HG03095 (cell line): Measurements from ENCODE around the gene TIMM23B.
"Not testable (repeated sequence)": the region's sequence is repeated elsewhere in the genome, so short reads cannot be mapped to it uniquely, and the experiment has no call there.

Experiments
- ATAC-seq: cut with Tn5 transposase; IDR thresholded peaks from one replicate; pipeline ENCODE4 v1.9.1; 2021; ENCODE audit warnings: moderate library complexity; ENCODE audit not compliant: unreplicated experiment

Gene TIMM23B

DNA sequence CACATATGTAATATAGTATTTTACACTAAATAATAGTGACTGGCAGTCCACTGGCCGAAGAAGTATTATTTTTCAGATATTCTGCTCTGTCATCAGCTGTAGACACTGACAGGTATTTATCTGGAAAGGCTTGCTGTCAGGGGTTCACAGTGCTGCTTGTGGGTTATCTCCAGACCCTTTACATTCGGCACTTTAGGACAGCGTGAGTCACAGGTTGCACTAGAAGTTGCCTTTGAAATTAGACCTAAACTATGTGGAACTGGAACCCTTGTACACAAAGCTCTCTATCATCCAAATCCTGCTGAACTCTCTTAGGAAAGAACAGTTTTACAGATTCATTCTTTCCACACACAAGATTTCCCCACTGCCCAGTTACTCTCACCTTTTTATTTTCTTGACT lies 30.2 kb downstream of the TIMM23B start:
- ATAC-seq = not testable (repeated sequence)

DNA sequence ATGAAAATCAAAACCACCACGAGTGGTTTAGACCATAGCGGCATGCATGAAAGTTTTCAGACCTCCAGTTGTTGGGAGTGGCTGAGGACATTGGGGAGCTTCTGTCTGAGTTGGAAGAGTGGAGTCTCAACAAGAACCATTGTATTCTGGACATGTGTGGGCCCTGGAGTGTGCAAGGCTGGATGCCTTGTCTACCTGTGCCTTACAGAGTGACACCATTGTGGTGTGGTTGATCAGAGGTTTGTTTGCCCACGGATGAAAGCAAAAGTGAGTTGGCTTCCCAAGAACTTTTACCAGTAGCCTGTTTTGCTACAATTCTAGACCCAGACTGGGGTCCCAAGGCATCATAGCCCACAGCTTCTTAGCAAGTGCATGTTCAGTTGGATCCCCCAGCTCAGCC lies 35.9 kb downstream of the TIMM23B start:
- not testable (repeated sequence) for ATAC-seq

DNA sequence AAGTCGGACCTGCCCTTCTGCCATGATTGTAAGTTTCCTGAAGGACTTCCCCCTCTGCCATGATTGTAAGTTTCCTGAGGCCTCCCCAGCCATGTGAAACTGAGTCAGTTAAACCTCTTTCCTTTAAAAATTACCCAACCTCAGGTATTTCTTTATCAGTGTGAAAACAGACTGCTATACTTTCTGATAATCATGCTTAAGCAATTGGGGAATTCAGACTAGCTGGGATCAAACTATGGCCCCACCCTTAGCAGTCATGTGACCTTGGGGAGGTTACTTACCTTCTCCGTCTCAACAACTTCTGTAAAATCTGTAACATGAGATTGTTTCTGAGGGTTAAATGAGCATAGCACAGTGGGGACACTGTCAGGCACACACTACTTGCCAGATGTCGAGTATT lies 45.4 kb downstream of the TIMM23B start:
- ATAC-seq = not testable (repeated sequence)

DNA sequence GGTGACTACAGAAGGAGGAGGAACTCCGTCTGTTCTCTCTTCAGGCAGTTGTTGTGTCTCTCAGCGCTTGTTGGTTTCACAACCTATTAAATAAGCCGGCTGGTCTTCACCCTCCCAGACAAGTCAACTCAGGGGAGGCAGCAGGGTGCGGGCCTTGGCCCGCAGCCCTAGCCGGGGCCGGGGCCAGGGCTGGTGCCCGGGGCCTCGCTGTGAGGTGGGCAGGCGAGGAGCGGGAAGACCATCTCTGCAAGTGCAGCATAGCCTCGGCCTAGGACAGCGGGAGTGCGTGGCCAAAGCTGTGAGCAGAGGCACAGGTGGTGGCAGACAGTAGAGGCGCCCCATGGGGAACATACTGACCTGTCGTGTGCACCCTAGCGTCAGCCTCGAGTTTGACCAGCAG lies 46.5 kb downstream of the TIMM23B start, which contains the start of gene AGAP6:
Gene AGAP6 (plus strand): TSS at position 31 of the 400 bp plus-strand sequence. CDS start 310 bp downstream, at position 341.
- ATAC-seq = not testable (repeated sequence)

DNA sequence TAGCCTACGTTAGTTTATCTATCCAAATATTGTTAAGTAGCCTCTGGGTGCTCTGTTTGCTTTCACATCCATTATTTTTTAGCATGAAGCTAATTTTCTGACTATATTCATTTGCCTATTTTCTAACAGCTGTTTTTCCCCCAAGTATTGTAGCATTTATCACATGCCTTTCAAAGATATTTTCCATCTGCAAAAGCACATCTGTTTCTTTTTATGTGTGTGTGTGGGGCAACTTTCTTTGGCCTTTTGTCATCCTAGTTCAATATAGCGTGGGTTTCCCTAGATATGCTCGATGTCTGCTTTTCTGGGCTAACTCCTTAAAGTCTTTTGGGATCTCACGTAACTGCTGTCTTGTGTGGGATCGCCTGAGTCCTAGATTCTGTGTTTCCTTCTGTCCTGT lies 53.5 kb downstream of the TIMM23B start:
- not testable (repeated sequence) for ATAC-seq

DNA sequence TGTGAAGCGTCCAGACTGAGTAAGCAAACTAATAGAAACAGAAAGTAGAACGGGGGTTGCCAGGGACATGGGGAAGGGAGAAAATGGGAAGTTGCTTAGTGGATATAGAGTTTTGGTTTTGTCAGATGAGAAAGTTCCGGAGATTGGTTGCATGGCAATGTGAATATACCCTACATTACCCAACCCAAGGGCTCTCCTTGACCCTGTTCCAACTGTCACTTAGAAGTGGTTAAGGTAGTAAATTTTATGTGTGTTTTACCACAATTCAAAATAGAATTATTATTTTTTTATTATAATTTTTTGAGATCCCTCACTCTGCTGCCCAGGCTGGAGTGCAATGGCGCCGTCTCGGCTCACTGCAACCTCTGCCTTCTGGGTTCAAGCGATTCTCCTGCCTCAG lies 72.2 kb downstream of the TIMM23B start:
- ATAC-seq = not testable (repeated sequence)

DNA sequence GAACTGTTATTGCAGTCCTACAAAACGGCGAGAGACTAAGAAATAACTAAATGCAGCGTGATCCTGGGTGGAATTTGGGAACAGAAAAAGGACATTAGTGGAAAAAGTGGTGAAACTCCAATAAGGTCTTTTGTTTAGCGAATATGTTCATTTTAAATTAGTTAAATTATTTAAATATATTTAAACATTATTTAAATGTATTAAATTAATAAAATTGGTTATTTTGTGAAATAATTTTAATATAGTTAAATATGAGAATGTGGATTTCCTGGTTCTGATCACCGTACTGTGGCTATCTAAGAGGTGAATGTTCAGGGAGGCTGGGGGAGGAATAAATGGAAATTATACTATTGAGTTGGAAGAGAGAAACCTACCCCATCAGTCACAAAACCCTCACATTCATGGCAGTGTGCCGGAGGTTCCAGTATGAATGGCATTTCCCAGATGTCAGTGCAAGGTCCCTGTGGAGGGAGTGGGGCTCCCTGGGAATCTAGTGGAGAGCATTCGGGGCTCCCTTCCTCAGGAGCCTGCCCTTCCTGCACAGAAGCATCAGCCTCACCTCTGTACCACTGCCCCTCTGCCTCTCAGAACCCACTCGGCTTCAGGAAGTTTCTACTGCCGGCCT lies 73.9 kb downstream of the TIMM23B start:
- not testable (repeated sequence) for ATAC-seq

DNA sequence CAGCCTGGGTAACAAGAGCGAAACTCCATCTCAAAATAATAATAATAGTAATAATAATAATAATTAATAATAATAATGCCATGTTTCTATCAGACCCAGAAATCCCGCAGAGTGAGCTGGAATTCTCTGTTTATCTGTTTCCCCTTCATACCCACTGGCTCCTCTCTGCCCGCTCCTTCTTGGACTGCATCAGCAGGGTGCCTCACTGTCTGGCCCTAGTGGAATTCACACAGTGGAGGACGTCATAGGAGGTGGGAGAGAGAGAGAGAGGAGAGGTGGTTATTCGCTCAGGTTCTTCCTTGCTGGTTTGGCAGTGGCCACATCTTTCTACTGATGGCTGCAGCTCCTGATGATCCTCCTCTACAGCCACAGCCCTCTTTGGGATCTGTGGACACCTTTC lies 75.1 kb downstream of the TIMM23B start:
- ATAC-seq = not testable (repeated sequence)

DNA sequence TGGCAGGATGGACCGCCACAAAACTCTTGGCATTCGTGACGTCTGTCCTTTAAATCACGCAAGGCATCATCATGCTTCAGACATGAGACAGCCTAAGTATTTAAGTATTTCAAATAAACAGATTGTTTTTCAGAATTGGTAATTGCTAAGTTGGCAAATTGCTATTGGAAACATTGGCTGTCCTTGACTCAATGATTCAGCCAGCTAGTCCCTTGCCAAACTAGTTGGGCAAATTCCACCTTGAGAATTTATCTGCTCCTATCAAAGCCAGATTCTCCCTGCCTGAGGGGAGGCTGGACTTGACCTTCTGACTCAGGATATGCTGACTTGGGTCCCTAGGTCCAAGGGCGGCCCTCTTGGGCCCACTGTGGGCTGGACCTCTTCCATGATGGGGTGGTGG lies 75.8 kb downstream of the TIMM23B start:
- ATAC-seq = not testable (repeated sequence)

DNA sequence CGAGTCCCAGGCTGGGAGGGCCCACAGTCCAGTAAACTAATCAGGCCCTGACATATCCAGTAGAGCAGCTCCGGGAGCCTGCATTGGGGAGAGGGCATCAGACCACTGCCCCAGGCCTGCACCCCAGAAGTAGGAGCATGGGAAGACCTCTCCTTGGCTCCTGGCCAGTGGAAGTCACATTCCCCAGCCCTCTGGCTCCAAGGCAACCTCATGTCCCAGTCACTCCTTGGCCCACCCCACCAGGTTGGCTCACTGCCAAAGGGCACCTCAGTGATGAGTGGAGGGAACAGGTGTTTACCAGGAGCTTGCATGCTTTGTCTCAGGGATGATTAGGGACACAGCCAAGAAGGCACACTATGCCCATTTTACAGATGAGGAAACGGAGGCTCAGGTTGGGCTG lies 77.4 kb downstream of the TIMM23B start:
- not testable (repeated sequence) for ATAC-seq

DNA sequence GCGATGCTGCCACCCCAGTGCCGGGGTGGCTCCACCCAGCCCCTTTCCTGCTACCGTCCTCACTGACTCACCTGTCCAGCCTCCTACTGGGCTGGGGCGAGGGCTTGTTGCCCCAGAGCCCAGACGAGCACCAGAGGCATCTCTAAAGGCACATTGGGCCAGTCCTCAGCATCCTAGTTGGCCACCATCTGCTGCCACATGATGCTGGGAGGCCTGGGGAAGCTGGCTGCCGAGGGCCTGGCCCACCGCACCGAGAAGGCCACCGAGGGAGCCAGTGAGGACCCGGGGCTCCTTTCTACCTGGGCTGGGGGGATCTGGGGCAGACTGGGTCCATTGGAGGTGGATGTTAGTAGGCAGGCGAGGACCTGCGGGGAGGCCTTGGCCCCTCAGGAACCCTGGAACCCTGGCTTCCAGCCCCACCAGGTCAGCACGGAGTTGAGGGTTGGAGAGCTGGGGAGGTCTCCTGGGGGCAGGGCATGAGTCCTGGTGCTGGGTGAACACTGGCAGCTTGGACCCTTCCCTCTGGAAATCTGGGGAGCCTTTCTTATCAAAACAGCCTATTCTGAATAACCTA lies 78.7 kb downstream of the TIMM23B start:
- ATAC-seq = not testable (repeated sequence)

DNA sequence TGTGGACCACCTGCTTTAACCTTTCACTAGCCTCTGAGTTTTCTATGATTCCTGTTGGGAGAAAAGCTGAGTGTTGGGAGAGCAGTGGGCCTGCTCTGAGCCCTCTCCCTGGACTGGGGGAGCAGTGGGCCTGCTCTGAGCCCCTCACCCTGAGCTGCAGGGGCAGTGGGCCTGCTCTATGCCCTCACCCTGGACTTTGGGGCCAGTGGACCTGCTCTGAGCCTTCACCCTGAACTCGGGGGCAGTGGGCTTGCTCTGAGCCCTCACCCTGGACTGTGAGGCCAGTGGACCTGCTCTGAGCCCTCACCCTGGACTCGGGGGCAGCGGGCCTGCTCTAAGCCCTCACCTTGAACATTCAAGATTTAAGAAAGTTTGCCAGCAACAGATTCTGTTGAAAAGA lies 79.8 kb downstream of the TIMM23B start:
- no peak for ATAC-seq
